GM12878 (cell line): ENCODE results near the gene GGN.

Experiments used
- CBX5 ChIP-seq: sonication (generic); IDR thresholded peaks from 2 replicates; pipeline ENCODE4 v1.6.1; 2016; ENCODE audit warnings: low read depth, moderate library complexity, mild to moderate bottlenecking, inconsistent platforms
- CEBPZ ChIP-seq: fragments of 150-350 bp; IDR thresholded peaks from 2 replicates; pipeline ENCODE4 v1.6.1; 2016; ENCODE audit warnings: low read depth, low read length
- CTCF ChIP-seq, 3 experiments: IDR thresholded peaks in 2 of 3; conservative IDR thresholded peaks in 1 of 3; 2 replicates each; pipeline ENCODE4 v1.5.1; 2011; ENCODE audit warnings: low read depth in 3 of 3, low read length in 3 of 3, mild to moderate bottlenecking in 3 of 3, control low read depth in 2 of 3, moderate library complexity in 2 of 3, inconsistent platforms in 1 of 3, mixed read lengths in 1 of 3; ENCODE audit not compliant: control insufficient read depth in 2 of 3, insufficient read depth in 1 of 3; ENCODE audit errors: extremely low read depth in 1 of 3
- ELK1 ChIP-seq: IDR thresholded peaks from 2 replicates; pipeline ENCODE4 v1.6.1; 2012; ENCODE audit warnings: low read depth, low read length, improper control_type of control experiment
- MTA3 ChIP-seq: IDR thresholded peaks from 2 replicates; pipeline ENCODE4 v1.6.1; 2012; ENCODE audit warnings: low read length, inconsistent platforms, borderline replicate concordance
- NFYB ChIP-seq: IDR thresholded peaks from 2 replicates; pipeline ENCODE4 v1.6.1; 2011; ENCODE audit warnings: low read depth, mild to moderate bottlenecking, low read length, improper control_type of control experiment, moderate library complexity; ENCODE audit not compliant: insufficient read depth
- PBX3 ChIP-seq: IDR thresholded peaks from 2 replicates; pipeline ENCODE4 v1.6.1; 2011; ENCODE audit warnings: mild to moderate bottlenecking, low read depth, low read length, moderate library complexity; ENCODE audit not compliant: insufficient replicate concordance
- SPI1 ChIP-seq: IDR thresholded peaks from 2 replicates; pipeline ENCODE4 v1.6.1; 2011; ENCODE audit warnings: low read depth, mild to moderate bottlenecking, low read length, moderate library complexity, borderline replicate concordance; ENCODE audit not compliant: insufficient read depth
- TF ChIP-seq, protein P1 (sequence below): IDR thresholded peaks from 2 replicates; pipeline ENCODE4 v1.6.1; 2012; ENCODE audit warnings: low read depth, low read length, improper control_type of control experiment
- TF ChIP-seq, protein P2 (sequence below): IDR thresholded peaks from 2 replicates; pipeline ENCODE4 v1.6.1; 2012; ENCODE audit warnings: mild to moderate bottlenecking, low read depth, low read length
- TF ChIP-seq, protein P3 (sequence below): fragments of 450-650 bp; IDR thresholded peaks from 2 replicates; pipeline ENCODE4 v1.6.1; 2016; ENCODE audit warnings: mild to moderate bottlenecking, moderate library complexity, borderline replicate concordance

DNA sequence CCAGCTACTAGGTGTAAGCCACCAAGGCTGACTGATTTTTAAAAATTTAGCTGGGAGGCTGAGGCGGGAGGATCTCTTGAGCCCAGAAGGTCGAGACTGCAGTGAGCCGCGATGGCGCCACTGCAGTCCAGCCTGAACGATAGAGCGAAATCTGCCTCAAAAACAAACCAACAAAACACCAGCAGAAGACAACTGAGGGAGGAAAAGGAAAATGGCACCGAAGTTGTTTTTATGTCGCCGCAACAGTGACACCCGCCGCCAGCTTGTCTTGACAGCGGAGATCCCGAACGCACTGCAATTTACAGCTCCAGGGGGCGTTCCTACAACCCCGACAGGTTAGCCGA lies 14.8 kb upstream of the GGN start:
- TF ChIP-seq CEBPZ = no peak
- TF ChIP-seq ELK1 = no peak
- TF ChIP-seq CBX5 = no peak
- TF ChIP-seq MTA3 = no peak
- TF ChIP-seq, protein P1, sequence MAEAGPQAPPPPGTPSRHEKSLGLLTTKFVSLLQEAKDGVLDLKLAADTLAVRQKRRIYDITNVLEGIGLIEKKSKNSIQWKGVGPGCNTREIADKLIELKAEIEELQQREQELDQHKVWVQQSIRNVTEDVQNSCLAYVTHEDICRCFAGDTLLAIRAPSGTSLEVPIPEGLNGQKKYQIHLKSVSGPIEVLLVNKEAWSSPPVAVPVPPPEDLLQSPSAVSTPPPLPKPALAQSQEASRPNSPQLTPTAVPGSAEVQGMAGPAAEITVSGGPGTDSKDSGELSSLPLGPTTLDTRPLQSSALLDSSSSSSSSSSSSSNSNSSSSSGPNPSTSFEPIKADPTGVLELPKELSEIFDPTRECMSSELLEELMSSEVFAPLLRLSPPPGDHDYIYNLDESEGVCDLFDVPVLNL = no peak
- TF ChIP-seq, protein P2, sequence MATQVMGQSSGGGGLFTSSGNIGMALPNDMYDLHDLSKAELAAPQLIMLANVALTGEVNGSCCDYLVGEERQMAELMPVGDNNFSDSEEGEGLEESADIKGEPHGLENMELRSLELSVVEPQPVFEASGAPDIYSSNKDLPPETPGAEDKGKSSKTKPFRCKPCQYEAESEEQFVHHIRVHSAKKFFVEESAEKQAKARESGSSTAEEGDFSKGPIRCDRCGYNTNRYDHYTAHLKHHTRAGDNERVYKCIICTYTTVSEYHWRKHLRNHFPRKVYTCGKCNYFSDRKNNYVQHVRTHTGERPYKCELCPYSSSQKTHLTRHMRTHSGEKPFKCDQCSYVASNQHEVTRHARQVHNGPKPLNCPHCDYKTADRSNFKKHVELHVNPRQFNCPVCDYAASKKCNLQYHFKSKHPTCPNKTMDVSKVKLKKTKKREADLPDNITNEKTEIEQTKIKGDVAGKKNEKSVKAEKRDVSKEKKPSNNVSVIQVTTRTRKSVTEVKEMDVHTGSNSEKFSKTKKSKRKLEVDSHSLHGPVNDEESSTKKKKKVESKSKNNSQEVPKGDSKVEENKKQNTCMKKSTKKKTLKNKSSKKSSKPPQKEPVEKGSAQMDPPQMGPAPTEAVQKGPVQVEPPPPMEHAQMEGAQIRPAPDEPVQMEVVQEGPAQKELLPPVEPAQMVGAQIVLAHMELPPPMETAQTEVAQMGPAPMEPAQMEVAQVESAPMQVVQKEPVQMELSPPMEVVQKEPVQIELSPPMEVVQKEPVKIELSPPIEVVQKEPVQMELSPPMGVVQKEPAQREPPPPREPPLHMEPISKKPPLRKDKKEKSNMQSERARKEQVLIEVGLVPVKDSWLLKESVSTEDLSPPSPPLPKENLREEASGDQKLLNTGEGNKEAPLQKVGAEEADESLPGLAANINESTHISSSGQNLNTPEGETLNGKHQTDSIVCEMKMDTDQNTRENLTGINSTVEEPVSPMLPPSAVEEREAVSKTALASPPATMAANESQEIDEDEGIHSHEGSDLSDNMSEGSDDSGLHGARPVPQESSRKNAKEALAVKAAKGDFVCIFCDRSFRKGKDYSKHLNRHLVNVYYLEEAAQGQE = no peak
- no peak for TF ChIP-seq CTCF (IDR thresholded peaks at IDR 0.05 in 2 of 3, conservative IDR thresholded peaks at IDR 0.05 in 1 of 3; ENCODE audit: control insufficient read depth in 2 of 3, extremely low read depth in 1 of 3, insufficient read depth in 1 of 3, low read depth in 3 of 3, low read length in 3 of 3)
- no peak for TF ChIP-seq SPI1
- TF ChIP-seq NFYB = no peak
- TF ChIP-seq PBX3 = no peak
- TF ChIP-seq, protein P3, sequence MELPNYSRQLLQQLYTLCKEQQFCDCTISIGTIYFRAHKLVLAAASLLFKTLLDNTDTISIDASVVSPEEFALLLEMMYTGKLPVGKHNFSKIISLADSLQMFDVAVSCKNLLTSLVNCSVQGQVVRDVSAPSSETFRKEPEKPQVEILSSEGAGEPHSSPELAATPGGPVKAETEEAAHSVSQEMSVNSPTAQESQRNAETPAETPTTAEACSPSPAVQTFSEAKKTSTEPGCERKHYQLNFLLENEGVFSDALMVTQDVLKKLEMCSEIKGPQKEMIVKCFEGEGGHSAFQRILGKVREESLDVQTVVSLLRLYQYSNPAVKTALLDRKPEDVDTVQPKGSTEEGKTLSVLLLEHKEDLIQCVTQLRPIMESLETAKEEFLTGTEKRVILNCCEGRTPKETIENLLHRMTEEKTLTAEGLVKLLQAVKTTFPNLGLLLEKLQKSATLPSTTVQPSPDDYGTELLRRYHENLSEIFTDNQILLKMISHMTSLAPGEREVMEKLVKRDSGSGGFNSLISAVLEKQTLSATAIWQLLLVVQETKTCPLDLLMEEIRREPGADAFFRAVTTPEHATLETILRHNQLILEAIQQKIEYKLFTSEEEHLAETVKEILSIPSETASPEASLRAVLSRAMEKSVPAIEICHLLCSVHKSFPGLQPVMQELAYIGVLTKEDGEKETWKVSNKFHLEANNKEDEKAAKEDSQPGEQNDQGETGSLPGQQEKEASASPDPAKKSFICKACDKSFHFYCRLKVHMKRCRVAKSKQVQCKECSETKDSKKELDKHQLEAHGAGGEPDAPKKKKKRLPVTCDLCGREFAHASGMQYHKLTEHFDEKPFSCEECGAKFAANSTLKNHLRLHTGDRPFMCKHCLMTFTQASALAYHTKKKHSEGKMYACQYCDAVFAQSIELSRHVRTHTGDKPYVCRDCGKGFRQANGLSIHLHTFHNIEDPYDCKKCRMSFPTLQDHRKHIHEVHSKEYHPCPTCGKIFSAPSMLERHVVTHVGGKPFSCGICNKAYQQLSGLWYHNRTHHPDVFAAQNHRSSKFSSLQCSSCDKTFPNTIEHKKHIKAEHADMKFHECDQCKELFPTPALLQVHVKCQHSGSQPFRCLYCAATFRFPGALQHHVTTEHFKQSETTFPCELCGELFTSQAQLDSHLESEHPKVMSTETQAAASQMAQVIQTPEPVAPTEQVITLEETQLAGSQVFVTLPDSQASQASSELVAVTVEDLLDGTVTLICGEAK = no peak
